Endothelial cell (in vitro differentiated cells): ENCODE data around the gene PRICKLE1. TPM values are rescaled to one million over a fixed set of nuclear protein-coding genes. Genes with fewer than 3 reads are reported as not detected.

Experiments
- DNase-seq: peaks from one replicate; pipeline ENCODE4 v3.0.0; 2021; ENCODE audit warnings: low spot score
- H3K27ac Mint-ChIP-seq: one replicate; pipeline ENCODE4 v1.8.0; 2021; ENCODE audit warnings: mixed read lengths, inconsistent platforms; ENCODE audit not compliant: unreplicated experiment
- H3K27me3 Mint-ChIP-seq: one replicate; pipeline ENCODE4 v1.8.0; 2021; ENCODE audit warnings: mild to moderate bottlenecking, moderate library complexity, mixed read lengths, inconsistent platforms; ENCODE audit not compliant: unreplicated experiment
- H3K36me3 Mint-ChIP-seq: one replicate; pipeline ENCODE4 v1.8.0; 2021; ENCODE audit warnings: mild to moderate bottlenecking, low read depth, mixed read lengths, inconsistent platforms; ENCODE audit not compliant: unreplicated experiment
- H3K4me1 Mint-ChIP-seq: one replicate; pipeline ENCODE4 v1.8.0; 2021; ENCODE audit warnings: mild to moderate bottlenecking, mixed read lengths, inconsistent platforms; ENCODE audit not compliant: unreplicated experiment
- H3K4me3 Mint-ChIP-seq: one replicate; pipeline ENCODE4 v1.8.0; 2021; ENCODE audit warnings: mild to moderate bottlenecking, mixed read lengths, inconsistent platforms; ENCODE audit not compliant: unreplicated experiment
- H3K9me3 Mint-ChIP-seq: one replicate; pipeline ENCODE4 v1.8.0; 2021; ENCODE audit warnings: mixed read lengths, inconsistent platforms; ENCODE audit not compliant: unreplicated experiment
- CTCF ChIP-seq: fragments of 200-600 bp; sonication (generic); IDR thresholded peaks from one replicate; pipeline ENCODE4 v1.5.0; 2021; ENCODE audit warnings: antibody characterized with exemption; ENCODE audit not compliant: unreplicated experiment
- total RNA-seq: library from RNA; stranded (reverse); fragmentation: NEBNext Ultra II Directional; extraction: Animal tissue kit (Norgen Biotek cat#: 25700); gene quantifications from one replicate; pipeline ENCODE4 v1.2.1, GENCODE V29; 2021; ENCODE audit not compliant: unreplicated experiment

Gene PRICKLE1
- total RNA-seq, 1 donor from 2014 or later, result 15.6 TPM

- H3K27ac Mint-ChIP-seq, result no peak overlapping the region
- no peaks in the 10 kb centered on the region for H3K4me1 Mint-ChIP-seq
- H3K9me3 Mint-ChIP-seq, result no peaks in the 10 kb centered on the region
- H3K4me3 Mint-ChIP-seq, result no peak overlapping the region
- no peaks in the 10 kb centered on the region for H3K36me3 Mint-ChIP-seq
- no peak for DNase-seq
- no peak for TF ChIP-seq CTCF
- no peaks in the 10 kb centered on the region for H3K27me3 Mint-ChIP-seq
Measured at GRCh38 chr12:42504049-42504448, 85.5 kb downstream of the PRICKLE1 start.

- H3K4me3 Mint-ChIP-seq, result no peak overlapping the region
- H3K27ac Mint-ChIP-seq, result no peak overlapping the region
- no peak for DNase-seq
- no peaks in the 10 kb centered on the region for H3K4me1 Mint-ChIP-seq
- TF ChIP-seq CTCF, result no peak
- no peaks in the 10 kb centered on the region for H3K27me3 Mint-ChIP-seq
- H3K9me3 Mint-ChIP-seq, result no peaks in the 10 kb centered on the region
- no peaks in the 10 kb centered on the region for H3K36me3 Mint-ChIP-seq
Measured at GRCh38 chr12:42502682-42503081, 86.9 kb downstream of the PRICKLE1 start.

GRCh38 chr12:42498549-42499247, 90.8 kb downstream of the PRICKLE1 start:
- Mint-ChIP-seq H3K27ac (no peak overlapping the region), H3K36me3 (no peaks in the 10 kb centered on the region), H3K9me3 (no peaks in the 10 kb centered on the region), H3K27me3 (no peaks in the 10 kb centered on the region), H3K4me1 (no peaks in the 10 kb centered on the region), H3K4me3 (no peak overlapping the region)
- no peak for TF ChIP-seq CTCF
- no peak for DNase-seq

- no peak for DNase-seq
- H3K27me3 Mint-ChIP-seq, result no peaks in the 10 kb centered on the region
- H3K4me3 Mint-ChIP-seq, result no peak overlapping the region
- no peak overlapping the region for H3K27ac Mint-ChIP-seq
- no peaks in the 10 kb centered on the region for H3K4me1 Mint-ChIP-seq
- no peak for TF ChIP-seq CTCF
- H3K36me3 Mint-ChIP-seq, result no peaks in the 10 kb centered on the region
- H3K9me3 Mint-ChIP-seq, result no peaks in the 10 kb centered on the region
Measured at GRCh38 chr12:42496886-42497285, 92.7 kb downstream of the PRICKLE1 start.

- Mint-ChIP-seq H3K27ac (no peak overlapping the region), H3K9me3 (no peaks in the 10 kb centered on the region), H3K4me3 (no peak overlapping the region), H3K4me1 (no peaks in the 10 kb centered on the region), H3K36me3 (no peaks in the 10 kb centered on the region), H3K27me3 (no peaks in the 10 kb centered on the region)
- DNase-seq, result no peak
- TF ChIP-seq CTCF, result no peak
Measured at GRCh38 chr12:42495244-42495643, 94.3 kb downstream of the PRICKLE1 start.
